NB4 (cell line): ENCODE data around the gene MEG3.

Source experiments
- CTCF ChIP-seq: IDR thresholded peaks from one replicate; pipeline ENCODE4 v1.5.1; 2012; ENCODE audit warnings: low read depth, low read length
- POLR2A ChIP-seq: IDR thresholded peaks from 2 replicates; pipeline ENCODE4 v1.6.1; 2011; ENCODE audit warnings: mild to moderate bottlenecking; ENCODE audit not compliant: insufficient read length; ENCODE audit errors: extremely low read depth

- TF ChIP-seq CTCF (no peak), POLR2A (no peak)
These were observed 45.1 kb upstream of the MEG3 start for GRCh38 chr14:100780646-100781355.
